ENCODE results near the gene MAGI1. TPM values are rescaled to one million over a fixed set of nuclear protein-coding genes. Genes with fewer than 3 reads are reported as not detected.

MAGI1 gene
- total RNA-seq, 4 donors from 2014 or later: 17.2 to 40.8 (median 28.1) TPM

DNA sequence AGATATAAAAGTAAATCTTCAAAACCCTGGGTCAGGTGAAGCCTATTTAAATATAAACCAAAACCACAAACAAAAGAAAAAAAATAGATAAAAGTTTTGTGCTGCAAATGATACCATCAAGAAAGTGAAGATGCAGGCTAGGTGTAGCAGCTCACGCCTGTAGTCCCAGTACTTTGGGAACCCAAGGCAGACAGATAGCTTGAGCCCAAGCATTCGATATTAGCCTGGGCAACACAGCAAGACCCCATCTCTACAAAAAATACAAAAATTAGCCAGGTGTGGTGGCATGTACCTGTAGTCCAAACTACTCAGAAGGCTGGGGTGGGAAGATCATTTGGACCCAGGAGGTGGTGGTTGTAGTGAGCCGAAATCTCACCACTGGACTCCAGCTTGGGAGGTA is 164.8 kb downstream of the MAGI1 start:
- no peaks in the 10 kb centered on the region for H3K9me3 ChIP-seq
- no peak overlapping the region for H3K4me3 ChIP-seq
- H3K27me3 ChIP-seq: no peaks in the 10 kb centered on the region
- ATAC-seq: no peak
- TF ChIP-seq EP300 (IDR thresholded peaks at IDR 0.05): no peak
- TF ChIP-seq, protein P1, sequence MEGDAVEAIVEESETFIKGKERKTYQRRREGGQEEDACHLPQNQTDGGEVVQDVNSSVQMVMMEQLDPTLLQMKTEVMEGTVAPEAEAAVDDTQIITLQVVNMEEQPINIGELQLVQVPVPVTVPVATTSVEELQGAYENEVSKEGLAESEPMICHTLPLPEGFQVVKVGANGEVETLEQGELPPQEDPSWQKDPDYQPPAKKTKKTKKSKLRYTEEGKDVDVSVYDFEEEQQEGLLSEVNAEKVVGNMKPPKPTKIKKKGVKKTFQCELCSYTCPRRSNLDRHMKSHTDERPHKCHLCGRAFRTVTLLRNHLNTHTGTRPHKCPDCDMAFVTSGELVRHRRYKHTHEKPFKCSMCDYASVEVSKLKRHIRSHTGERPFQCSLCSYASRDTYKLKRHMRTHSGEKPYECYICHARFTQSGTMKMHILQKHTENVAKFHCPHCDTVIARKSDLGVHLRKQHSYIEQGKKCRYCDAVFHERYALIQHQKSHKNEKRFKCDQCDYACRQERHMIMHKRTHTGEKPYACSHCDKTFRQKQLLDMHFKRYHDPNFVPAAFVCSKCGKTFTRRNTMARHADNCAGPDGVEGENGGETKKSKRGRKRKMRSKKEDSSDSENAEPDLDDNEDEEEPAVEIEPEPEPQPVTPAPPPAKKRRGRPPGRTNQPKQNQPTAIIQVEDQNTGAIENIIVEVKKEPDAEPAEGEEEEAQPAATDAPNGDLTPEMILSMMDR (IDR thresholded peaks at IDR 0.05): no peak
- TF ChIP-seq POLR2A (IDR thresholded peaks at IDR 0.05): no peak
- no peak for TF ChIP-seq POLR2AphosphoS5 (IDR thresholded peaks at IDR 0.05)
- H3K4me1 ChIP-seq: peaks cover 0 to 10% (median 0%) of the 10 kb centered on the region in 3 donors
- no peak overlapping the region for H3K27ac ChIP-seq
- WGBS, 2 donors (ENCODE audit: low coverage in 1 of 2): 100% methylated on average over 1 to 3 of the region's 3 CpGs
- no peaks in the 10 kb centered on the region for H3K36me3 ChIP-seq

- no peak overlapping the region for H3K4me3 ChIP-seq
- peaks cover 0 to 10% (median 0%) of the 10 kb centered on the region in 3 donors for H3K4me1 ChIP-seq
- no peaks in the 10 kb centered on the region for H3K36me3 ChIP-seq
- TF ChIP-seq, protein P1 (IDR thresholded peaks at IDR 0.05): no peak
- TF ChIP-seq EP300 (IDR thresholded peaks at IDR 0.05): no peak
- no peak for TF ChIP-seq POLR2A (IDR thresholded peaks at IDR 0.05)
- no peak for TF ChIP-seq POLR2AphosphoS5 (IDR thresholded peaks at IDR 0.05)
- no peaks in the 10 kb centered on the region for H3K9me3 ChIP-seq
- 56 to 69% methylated on average over 3 to 6 of the region's 6 CpGs for WGBS, 2 donors (ENCODE audit: low coverage in 1 of 2)
- H3K27ac ChIP-seq: no peak overlapping the region
- no peaks in the 10 kb centered on the region for H3K27me3 ChIP-seq
- no peak for ATAC-seq
Measured at GRCh38 chr3:65873028-65873427, 165.7 kb downstream of the MAGI1 start.

DNA sequence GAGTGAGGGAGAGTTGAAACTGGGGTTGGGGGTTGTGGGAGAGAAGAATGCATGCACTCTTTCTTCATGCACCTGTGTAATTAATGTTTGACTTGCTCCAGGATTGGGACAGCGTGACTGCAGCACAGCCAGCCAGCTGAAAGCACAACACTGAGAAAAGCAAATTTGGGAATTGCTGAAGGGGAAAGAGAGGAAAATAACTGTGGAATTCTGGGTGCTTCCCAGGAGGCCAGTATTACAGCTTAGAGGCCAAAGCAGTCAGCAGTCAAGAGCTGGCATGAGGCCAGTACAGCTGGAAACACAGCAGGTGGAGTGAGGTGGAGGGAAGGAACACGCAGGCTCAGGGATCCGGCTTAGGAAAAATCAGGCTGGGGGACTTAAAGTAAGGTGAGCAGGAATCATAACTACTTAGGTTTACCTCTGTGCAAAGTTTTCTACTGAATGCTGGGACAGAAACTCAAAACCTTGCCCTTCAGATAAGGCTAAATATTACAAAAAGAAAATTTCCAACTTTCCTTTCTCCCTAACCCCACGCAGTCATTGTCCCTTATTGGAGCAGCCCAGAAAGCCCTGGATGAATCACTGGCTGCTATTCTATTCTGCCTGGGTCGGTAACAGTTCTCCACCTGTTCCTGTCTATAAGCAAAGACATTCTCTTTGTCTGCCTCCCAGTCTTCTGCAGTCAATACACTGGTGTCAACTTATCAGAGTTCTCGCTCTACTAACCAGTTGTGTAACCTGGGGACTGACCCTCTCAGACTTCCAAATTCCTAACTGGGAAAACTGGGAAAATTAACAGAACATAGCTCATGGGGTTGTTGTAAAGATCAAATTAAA is 167.2 kb downstream of the MAGI1 start:
- WGBS, 2 donors (ENCODE audit: low coverage in 1 of 2): 36 to 51% methylated on average over 2 to 5 of the region's 6 CpGs
- TF ChIP-seq POLR2A (IDR thresholded peaks at IDR 0.05): no peak
- TF ChIP-seq, protein P1 (IDR thresholded peaks at IDR 0.05): no peak
- TF ChIP-seq EP300 (IDR thresholded peaks at IDR 0.05): no peak
- TF ChIP-seq POLR2AphosphoS5 (IDR thresholded peaks at IDR 0.05): no peak
- ATAC-seq: no peak

GRCh38 chr3:65869798-65870197 is 168.9 kb downstream of the MAGI1 start:
- no peaks in the 10 kb centered on the region for H3K9me3 ChIP-seq
- no peak for ATAC-seq
- H3K27me3 ChIP-seq: no peaks in the 10 kb centered on the region
- H3K36me3 ChIP-seq: no peaks in the 10 kb centered on the region
- no peak overlapping the region for H3K27ac ChIP-seq
- TF ChIP-seq POLR2AphosphoS5 (IDR thresholded peaks at IDR 0.05): no peak
- TF ChIP-seq POLR2A (IDR thresholded peaks at IDR 0.05): no peak
- TF ChIP-seq, protein P1 (IDR thresholded peaks at IDR 0.05): no peak
- no peak for TF ChIP-seq EP300 (IDR thresholded peaks at IDR 0.05)
- 91 to 94% methylated on average over 7 to 9 of the region's 9 CpGs for WGBS, 2 donors (ENCODE audit: low coverage in 1 of 2)
- H3K4me3 ChIP-seq: no peak overlapping the region
- peaks cover 0 to 10% (median 0%) of the 10 kb centered on the region in 3 donors for H3K4me1 ChIP-seq

More for the DNA sequence above, 167.2 kb downstream of the MAGI1 start:
- H3K4me1 ChIP-seq: peaks cover 0 to 10% (median 0%) of the 10 kb centered on the region in 3 donors
- H3K36me3 ChIP-seq: no peaks in the 10 kb centered on the region
- no peak overlapping the region for H3K27ac ChIP-seq
- no peaks in the 10 kb centered on the region for H3K9me3 ChIP-seq
- no peaks in the 10 kb centered on the region for H3K27me3 ChIP-seq
- H3K4me3 ChIP-seq: no peak overlapping the region
